H1 (cell line): ENCODE measurements around the gene LUC7L3. TPM values are rescaled to one million over a fixed set of nuclear protein-coding genes. Genes with fewer than 3 reads are reported as not detected.

Experiments
- BRCA1 ChIP-seq: IDR thresholded peaks from 2 replicates; pipeline ENCODE4 v1.6.1; 2012; ENCODE audit warnings: low read depth, low read length, improper control_type of control experiment
- CBX8 ChIP-seq: fragments of 300-800, 300-1000 bp; sonication (generic); IDR thresholded peaks from 2 replicates; pipeline ENCODE4 v1.7.1; 2016; ENCODE audit warnings: low read depth, low read length, borderline replicate concordance
- CREB1 ChIP-seq: IDR thresholded peaks from 2 replicates; pipeline ENCODE4 v1.6.1; 2012; ENCODE audit warnings: inconsistent platforms
- EP300 ChIP-seq, 2 experiments: IDR thresholded peaks; 1 replicate in 1 of 2; 2 replicates in 1 of 2; pipeline ENCODE4 v1.6.1; 2011 to 2012; ENCODE audit warnings: low read depth in 2 of 2, low read length in 2 of 2, mild to moderate bottlenecking in 2 of 2, borderline replicate concordance in 1 of 2, inconsistent platforms in 1 of 2, moderate library complexity in 1 of 2
- JUN ChIP-seq: IDR thresholded peaks from 2 replicates; pipeline ENCODE4 v1.6.1; 2011; ENCODE audit warnings: low read depth, mild to moderate bottlenecking, improper control_type of control experiment, low read length
- RFX5 ChIP-seq: IDR thresholded peaks from 2 replicates; pipeline ENCODE4 v1.6.1; 2011; ENCODE audit warnings: low read depth, low read length, improper control_type of control experiment, borderline replicate concordance
- polyA plus RNA-seq, 7 experiments: library from polyadenylated mRNA; depleted of rRNA in 3 of 7; stranded (reverse) in 5 of 7; unstranded in 2 of 7; fragments of >200 nt in 5 of 7; fragments of 200-250 nt in 2 of 7; gene quantifications; 1 replicate in 5 of 7; 2 replicates in 1 of 7; 4 replicates in 1 of 7; pipeline versions ENCODE4 v1.2.1 to v1.2.3, GENCODE V29; 2011 to 2013; ENCODE audit warnings: missing spikeins in 2 of 7, mixed read lengths in 2 of 7
- total RNA-seq: library from RNA; stranded (reverse); fragmentation: NEBNext Ultra II Directional; extraction: Animal tissue kit (Norgen Biotek cat#: 25700); gene quantifications from 2 replicates; pipeline ENCODE4 v1.2.1, GENCODE V29; 2021

LUC7L3 gene
- total and polyA plus RNA-seq, 2 of the 8 experiments (the other 6 are each of a cell fraction or from before 2014, with no cell fraction given): 102 to 126 TPM

GRCh38 chr17:50725769-50726655 is 6.6 kb downstream of the LUC7L3 start (continued):
- no peak for TF ChIP-seq BRCA1
- TF ChIP-seq JUN: no peak
- no peak for TF ChIP-seq CREB1
- no peak for TF ChIP-seq EP300 (IDR thresholded peaks at IDR 0.05; ENCODE audit: borderline replicate concordance in 1 of 2, low read depth in 2 of 2, low read length in 2 of 2)
- no peak for TF ChIP-seq CBX8
- no peak for TF ChIP-seq RFX5
